HG03135 (cell line): ENCODE data around the gene RDH5.

ENCODE experiments used
- ATAC-seq: cut with Tn5 transposase; IDR thresholded peaks from one replicate; pipeline ENCODE4 v1.9.1; 2021; ENCODE audit warnings: mild to moderate bottlenecking, moderate library complexity; ENCODE audit not compliant: unreplicated experiment

Gene RDH5

GRCh38 chr12:55695349-55695748 is 24.8 kb upstream of the RDH5 start:
- no peak for ATAC-seq

DNA sequence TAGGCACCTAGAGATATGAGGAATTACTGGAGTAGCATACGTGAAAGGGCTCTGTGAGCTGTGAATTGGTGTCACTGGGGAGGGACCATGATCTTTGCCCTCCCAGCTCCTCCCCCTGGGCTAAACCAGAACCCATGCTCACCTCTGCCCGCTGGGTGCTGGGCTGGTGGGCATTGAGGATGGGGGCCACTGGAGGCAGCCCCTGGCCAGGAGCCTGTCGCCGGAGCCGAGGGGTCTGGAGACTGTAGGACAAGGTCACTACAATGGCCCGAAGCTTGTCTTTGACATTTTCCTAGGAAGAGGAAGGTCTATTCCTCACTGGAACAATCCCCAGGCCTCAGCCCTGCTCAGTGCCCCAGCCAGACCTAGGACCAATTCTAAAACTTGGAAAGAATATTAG is 24.1 kb upstream of the RDH5 start:
- ATAC-seq, result no peak

GRCh38 chr12:55696796-55697462 is 23.3 kb upstream of the RDH5 start:
- ATAC-seq, result no peak

- ATAC-seq, result no peak
Observed at GRCh38 chr12:55697686-55698085, 22.5 kb upstream of the RDH5 start.

- no peak for ATAC-seq
Observed at GRCh38 chr12:55698241-55698955, 21.8 kb upstream of the RDH5 start.

DNA sequence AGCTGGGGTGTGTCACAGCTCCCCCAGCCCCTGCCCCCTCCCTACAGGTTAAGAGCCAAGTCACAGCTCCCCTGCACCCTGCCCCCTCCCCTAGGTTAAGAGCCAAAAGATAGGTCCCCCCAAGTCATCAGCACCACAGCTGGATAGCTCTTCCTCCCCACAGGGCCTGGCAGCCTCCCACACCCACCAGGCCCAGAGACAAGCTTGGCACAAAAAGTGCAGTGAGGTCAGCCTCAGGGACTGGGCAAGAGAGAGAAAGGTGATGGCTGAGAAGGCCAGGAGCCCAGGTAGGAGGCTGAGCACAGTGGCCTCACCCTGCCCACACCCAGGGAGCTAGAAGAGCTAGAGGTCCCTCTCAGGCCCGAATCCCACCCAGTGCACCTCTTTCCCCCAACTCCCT is 21.2 kb upstream of the RDH5 start:
- ATAC-seq, result no peak

DNA sequence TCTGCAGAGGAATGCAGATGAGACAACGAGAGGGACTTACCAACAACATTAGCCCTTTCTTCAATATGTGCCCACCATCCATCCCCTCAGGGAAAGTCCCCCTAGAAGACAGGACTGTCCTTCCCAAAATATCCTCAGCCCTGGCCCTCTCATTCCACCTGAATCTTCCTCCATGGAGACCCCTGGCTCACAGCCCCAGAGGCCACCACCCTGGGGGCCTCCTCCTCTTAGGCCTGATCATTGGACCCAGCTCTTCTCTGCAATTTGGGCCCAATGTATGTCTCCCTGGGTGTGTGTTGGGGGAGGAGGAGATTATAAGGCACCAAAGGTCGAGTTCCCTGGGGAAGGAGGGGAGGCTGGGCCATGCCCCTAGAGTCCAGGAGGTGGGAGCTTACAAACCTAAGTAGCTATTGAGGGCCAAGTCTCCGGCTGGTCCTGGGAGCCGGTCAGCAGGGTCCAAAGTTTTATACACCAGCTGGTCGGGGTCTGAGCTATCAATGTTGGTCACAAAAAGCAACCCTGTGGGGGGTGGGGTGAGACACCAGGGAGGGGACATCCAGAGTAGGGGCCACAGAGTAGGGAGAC is 20.6 kb upstream of the RDH5 start:
- ATAC-seq, result no peak

DNA sequence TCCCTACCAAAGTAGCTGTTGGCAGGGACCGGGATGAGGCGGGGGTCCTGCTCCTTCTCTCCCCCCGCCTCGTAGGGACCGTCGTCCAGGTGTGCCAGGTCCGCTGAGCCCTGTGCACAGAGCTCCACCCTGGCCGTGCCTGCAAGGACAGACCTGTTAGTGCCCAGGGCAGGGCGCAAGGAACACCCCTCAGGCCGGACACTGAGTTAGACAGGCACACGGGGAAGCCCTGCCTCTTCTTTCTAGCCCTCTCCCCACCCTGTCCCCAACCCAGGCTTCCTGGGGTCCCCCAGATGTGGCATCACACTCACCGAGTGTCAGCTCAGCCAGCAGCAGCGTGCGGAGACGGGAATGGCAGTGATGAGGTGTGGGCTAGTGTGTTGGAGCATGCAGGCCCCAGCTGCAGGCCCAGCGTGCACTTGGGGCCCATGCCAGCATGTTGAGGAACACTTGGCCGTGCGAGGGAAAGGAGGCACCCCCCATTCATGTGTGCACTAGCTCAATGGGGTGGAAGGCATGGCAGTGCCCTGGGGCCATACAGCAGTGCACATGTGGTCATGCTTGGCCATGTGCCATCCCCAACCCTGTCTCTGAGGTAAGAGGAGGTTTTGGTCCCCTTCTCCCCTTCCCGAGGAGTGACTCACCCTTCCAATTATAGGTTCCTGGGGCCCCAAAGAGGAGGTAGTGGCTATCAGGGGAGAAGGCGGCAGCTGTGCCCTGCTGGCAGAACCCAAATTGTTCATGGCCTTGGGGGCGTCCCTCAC is 19.8 kb upstream of the RDH5 start:
- no peak for ATAC-seq

GRCh38 chr12:55702861-55703260 is 17.3 kb upstream of the RDH5 start:
- no peak for ATAC-seq

GRCh38 chr12:55703288-55703687 is 16.9 kb upstream of the RDH5 start:
- no peak for ATAC-seq

DNA sequence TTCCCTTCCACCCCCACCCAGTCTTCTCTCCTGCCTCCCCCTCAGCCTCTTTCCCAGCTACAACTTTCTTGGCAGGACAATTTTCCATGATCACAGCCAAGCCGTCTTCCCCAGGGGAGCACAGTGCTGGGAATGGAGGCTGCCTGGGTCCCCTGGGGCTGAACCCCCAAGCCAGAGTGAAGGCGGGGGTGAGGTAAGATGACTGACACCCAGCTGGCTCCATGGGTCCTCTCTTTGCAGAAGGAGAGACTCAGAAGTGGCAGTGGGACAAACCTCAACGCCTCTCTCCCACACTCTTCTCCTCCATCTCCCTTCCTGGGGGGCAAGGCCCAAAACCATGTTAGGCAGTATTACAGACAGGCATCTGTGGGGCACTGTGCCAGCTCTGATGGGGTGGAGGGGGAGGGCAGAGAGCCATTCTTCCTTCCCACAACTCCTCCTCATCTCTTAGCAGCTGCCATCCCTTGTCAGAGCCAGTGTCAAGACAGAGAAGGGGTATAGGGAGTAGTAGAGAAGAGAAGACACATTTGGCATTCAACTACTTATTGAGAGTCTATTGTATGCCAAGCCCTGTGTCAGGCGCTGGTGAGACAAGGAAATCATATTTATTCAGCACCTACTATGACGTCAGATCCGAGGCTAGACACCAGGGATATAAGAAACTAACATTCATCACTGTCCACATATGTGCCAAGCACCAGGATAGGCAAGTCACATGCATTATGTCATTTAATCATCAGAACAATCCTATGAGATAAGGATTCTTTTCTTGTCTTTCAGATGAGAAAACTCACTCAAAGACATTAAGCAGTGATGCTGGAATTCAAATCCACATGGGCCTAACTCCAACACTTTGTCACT is 16.1 kb upstream of the RDH5 start:
- ATAC-seq, result no peak

- ATAC-seq, result no peak
Observed at GRCh38 chr12:55704824-55705718, 15.1 kb upstream of the RDH5 start.

DNA sequence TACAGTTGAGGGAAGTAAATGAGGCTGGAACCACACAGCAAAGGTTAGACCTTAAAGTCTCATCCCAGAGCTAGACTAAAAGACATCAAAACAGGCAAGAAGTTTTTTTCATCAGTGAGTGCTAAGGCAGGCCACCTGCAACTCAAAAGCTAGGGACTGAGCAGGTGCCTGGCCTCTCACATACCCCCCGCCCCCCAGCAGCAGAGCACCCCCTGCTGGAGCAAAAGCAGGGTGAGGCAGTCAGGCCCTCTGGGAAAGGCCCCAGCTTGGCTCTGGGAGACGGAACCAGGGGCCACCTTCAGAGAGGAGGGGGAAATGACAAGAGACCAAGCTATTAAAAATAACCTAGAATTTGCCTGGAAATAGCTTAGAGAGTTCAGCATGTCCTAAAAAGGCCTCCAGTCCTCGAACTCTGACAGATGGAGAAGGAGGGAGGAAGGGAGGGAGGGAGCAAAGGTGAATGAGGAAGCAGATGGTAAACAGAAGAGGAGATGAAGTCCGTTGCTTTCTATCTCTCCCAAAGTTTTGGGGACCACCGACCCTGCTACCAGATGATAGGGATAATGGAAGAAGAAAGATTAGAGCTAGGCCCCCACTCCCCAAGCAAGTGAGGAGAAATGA is 14.3 kb upstream of the RDH5 start:
- no peak for ATAC-seq

DNA sequence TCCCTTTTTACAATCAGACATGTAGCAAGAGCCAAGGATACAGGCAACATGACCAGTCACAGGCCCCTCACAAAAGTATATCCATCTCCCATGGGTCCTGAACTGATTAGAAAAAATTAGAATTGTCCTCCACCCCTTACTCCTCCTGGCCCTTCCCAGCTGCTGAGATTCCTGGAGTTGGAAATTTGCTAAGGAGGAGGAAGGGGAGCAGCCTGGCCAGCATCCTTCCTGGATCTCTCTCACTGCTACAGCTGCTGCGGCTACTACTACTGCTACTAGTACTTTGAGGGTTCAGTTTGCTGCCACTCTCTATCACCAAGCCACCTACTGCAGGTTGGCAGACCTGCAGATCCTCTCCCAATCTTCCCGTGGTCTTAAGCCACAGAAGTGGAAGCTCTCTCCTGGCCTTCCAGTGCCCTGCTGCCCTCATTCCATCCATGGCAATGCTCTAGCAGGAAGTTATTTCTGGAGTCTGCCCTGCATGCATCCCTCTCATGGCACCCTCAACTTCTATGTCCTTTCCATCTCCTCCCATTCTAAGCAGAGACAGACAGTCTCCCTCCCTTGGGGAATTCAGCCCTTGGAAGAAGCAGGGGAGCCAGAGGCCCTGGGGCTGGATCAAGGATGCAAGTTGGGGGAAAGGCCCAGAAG is 13.5 kb upstream of the RDH5 start:
- no peak for ATAC-seq

DNA sequence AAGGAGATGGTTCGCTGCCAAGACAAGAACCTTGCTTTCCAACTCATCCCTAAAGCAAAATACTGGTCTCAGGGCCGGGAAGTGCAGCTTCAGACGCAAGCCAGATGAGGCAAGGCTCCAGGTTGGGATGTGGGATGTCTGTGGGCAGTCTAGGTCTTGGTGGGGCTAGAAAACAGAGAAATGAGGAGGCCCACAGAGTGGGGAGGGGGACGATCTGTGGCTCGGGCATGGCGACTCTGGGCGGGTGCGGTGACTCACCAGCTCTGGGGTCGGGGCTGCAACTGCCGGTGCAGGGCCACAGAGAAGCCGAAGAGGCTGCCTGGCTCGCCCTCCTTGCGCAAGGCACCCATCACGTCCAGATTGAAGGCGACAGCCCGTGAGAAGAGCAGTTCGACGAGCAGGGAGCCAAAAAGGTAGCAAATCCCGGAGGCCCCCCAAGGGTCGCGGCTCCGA is 12.9 kb upstream of the RDH5 start:
- ATAC-seq, result no peak

- ATAC-seq, result no peak
Observed at GRCh38 chr12:55707841-55708694, 12.1 kb upstream of the RDH5 start, which contains the start of gene ITGA7. TSS of gene ITGA7 (minus strand) at chr12:55707904. CDS start at chr12:55707682, 222 bp downstream.

DNA sequence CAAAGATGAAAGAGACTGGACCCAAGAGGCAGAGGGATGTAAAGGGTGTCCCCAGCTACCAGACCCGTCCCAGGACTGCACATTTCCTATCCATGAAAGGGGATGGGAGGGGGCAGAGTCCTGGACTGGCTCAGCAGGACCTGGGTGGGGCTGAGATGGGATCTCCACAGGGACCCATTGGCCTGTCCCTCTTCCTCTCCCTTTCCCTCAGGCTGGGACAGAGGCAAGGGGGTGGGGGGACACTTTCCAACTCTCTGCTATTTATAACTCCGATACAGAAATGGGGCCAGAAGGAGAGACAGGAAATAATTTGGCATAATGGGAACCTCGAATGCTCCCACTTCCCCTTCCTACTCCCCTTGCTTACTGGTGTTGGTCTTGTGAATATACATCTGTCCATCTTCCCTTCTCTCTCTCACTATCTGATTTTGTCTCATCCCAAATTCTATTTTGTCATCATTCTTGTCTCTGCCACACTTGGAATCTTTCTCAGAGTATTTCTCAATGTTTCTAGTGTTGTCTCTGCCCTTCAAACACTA is 11.4 kb upstream of the RDH5 start:
- no peak for ATAC-seq
